ENCODE results near the gene MEAF6.

GRCh38 chr1:37464443-37464842 lies 50.1 kb downstream of the MEAF6 start:
- TF ChIP-seq POLR2AphosphoS5 (IDR thresholded peaks at IDR 0.05) = no peak
- TF ChIP-seq POLR2A (IDR thresholded peaks at IDR 0.05) = no peak

Measured in suprapubic skin (tissue), 4 donors.